KBM-7 (cell line): ENCODE data around the gene CSNK2A2.

Experiments
- DNase-seq: peaks from one replicate; pipeline ENCODE4 v3.0.0-alpha.2; 2015
- in situ Hi-C: fragments of 300-500 bp; cut with MboI; formaldehyde crosslinking; loops from 2 replicates; pipeline ENCODE4 v1.14.3; 2020; ENCODE audit warnings: low sequenced_read_pairs, low pct_unique_long_range_greater_than_20kb, mixed read lengths

CSNK2A2 gene

DNA sequence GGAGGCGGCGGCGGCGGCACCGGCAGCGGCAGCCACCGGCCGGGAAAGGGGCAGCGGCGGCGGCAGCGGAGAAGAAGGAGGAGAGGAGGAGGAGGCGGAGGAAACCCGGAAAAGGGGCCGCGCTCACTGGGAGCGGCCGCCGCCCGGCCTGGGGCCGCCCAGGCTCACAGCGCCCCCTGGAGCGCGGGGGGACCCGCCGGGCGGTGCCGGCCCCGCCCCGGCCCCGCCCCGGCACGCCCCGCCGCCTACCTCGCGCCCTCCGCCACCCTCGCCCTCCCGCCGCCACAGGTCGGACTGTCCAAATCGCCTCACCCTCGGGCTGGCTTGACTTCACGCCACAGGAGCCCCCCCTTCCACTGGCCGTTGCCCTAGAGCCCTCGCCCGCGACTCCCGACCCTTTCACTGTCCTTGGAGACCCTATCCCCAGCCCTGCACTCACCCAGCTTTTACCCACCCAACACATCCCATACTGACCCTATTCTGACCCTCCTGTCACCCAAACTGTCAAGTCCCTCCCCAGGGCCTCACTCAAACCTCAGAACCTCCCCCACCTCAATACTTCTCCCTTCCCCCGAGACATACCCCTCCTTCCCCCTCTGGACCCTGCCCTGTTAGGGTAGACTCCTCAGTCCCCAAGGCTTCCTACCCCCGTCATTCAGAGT is at the start of gene CSNK2A2:
Gene CSNK2A2, minus strand, starts transcription at position 85 of the 662 bp plus-strand sequence. CDS start 370 bp downstream, outside the sequence.
- peak; percentile 73 for DNase-seq
- in situ Hi-C loops: no loop called here

- in situ Hi-C loops: no loop called here
- DNase-seq: no peak
Measured at GRCh38 chr16:58243528-58244004, 45.7 kb upstream of the CSNK2A2 start.

GRCh38 chr16:58236831-58237230 is 38.9 kb upstream of the CSNK2A2 start:
- in situ Hi-C loops: no loop called here
- DNase-seq: no peak

- peak; percentile 58 for DNase-seq
- in situ Hi-C loops: no loop called here
Measured at GRCh38 chr16:58236231-58236690, 38.4 kb upstream of the CSNK2A2 start.

- DNase-seq: no peak
Measured at GRCh38 chr16:58235663-58236062, 37.8 kb upstream of the CSNK2A2 start.

GRCh38 chr16:58234831-58235595 is 37.1 kb upstream of the CSNK2A2 start:
- DNase-seq: no peak
- in situ Hi-C loops: no loop called here

More at GRCh38 chr16:58235663-58236062, 37.8 kb upstream of the CSNK2A2 start:
- in situ Hi-C loops: no loop called here

DNA sequence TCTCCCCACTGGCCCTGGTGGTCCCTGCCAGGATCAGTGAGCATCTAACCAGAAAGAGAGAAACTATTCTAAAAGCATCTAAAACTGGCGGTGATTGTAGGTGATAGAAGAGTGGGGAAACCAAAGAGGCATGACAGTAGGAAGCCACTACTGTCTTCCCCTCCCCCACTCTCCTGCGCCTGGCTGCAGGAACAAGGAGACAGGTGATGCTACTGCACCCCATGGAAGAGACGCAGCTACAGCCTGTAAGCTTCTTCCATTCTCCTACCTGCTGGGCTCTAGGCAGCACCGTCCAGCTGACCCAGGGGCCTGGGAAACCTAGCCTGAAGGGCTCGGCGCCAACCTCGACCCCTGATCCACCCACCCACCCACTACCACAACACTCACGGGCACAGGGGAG is 32.4 kb upstream of the CSNK2A2 start:
- no peak for DNase-seq
- in situ Hi-C loops: no loop called here

- no peak for DNase-seq
- in situ Hi-C loops: no loop called here
Measured at GRCh38 chr16:58226790-58227189, 28.9 kb upstream of the CSNK2A2 start.

DNA sequence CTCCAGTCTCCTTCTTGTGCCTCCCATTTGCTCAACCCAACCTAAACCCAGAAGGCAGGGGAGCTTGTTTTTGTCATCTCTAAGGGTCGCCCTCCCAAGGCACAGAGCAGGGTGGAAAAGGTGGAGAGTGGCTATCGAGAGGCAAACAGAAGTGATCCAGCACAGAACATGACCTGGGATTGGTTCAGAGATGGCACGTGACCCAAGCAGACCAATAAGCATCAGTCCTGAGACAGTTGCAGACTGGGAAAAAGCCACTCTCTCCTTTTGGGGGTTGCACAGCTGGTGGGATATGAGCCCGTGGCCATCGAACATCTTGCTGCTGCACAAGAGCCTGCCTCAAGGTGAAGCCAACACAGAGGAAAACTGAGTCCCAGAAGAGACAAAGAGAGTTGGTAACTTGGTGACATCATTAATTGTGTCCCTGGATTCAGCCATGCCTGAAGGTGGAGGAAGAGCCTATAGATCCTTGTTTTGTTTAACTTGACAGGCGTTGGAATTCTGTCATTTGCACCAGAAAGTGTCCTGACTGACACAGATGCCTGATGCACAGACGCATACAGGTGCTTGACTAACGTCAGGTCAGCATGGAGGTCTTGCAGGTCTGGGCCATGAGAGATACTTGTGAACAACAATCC is 28.2 kb upstream of the CSNK2A2 start:
- in situ Hi-C loops: no loop called here
- no peak for DNase-seq

DNA sequence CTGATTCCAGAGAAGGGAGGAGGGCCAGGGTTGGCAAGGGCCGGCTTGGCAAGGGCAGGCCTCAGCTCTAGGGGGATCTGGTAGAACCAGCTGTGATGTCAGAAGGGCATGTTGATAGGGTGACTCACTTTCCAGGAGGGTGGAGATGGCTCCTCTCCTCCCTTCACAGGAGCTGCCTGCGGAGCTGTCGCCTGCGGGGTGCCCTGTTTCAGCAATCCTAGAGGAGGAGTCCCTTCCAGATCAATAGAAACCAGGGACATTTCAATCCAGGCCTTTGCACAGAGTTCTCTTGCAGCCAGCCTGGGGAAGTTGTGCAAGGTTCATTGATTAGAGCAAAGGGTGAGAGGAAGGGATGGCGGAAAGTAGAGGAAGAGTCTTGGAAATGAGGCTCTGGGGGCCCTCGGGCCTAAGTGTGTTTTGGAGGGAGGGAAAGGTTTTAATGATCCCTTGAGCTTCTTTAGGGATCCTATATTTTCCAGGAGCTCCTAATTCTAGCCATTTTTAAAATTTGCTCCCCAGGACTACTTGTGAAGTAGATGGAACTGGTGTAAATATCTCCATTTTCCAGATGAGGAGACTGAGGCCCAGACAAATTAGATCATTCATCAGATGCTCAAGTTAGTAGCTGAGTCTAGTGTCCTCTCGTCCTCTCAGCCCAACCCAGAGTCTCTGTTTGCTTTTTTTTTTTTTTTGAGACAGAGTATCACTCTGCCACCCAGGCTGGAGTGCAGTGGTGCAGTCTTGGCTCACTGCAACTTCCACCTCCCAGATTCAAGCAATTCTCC is 24.8 kb upstream of the CSNK2A2 start:
- in situ Hi-C loops: no loop called here
- no peak for DNase-seq

GRCh38 chr16:58219432-58219831 is 21.5 kb upstream of the CSNK2A2 start:
- in situ Hi-C loops: no loop called here

DNA sequence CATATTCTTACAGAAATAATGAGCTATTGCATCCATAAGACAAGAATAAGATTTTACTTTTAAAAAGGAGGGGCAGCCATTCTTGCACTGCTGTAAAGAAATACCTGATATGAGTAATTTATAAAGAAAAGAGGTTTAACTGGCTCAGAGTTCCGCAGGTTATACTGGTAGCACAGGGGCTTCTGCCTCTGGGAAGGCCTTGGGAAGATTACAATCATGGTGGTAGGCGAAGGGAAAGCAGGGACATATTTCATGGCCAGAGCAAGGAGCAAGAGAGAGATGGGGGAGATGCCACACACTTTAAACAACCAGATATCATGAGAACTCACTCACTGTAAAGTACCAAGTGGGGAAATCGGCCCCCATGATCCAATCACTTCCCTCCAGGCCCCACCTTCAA is 20.9 kb upstream of the CSNK2A2 start:
- in situ Hi-C loops: no loop called here
- no peak for DNase-seq

More at GRCh38 chr16:58219432-58219831, 21.5 kb upstream of the CSNK2A2 start:
- no peak for DNase-seq

GRCh38 chr16:58217311-58217925 is 19.5 kb upstream of the CSNK2A2 start:
- DNase-seq: no peak
- in situ Hi-C loops: no loop called here

GRCh38 chr16:58212824-58213655 is 15.1 kb upstream of the CSNK2A2 start:
- in situ Hi-C loops: no loop called here
- no peak for DNase-seq

DNA sequence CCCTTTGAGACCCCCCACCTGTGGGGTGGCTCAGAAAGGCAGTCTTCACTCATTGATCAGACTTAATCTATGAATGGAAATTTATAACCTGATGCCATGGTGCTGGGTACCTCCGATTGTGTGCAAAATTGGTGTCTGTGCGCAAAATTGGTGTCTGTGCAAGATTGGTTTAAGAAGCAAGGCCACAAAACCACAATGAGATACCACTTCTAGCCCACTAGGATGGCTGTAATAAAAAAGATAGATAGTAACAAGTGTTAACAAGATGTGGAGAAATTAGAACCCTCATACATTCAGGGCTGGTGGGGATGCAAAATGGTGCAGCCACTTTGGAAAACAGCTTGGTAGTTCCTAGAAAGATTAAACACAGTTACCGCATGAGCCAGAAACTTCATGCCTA is 13.9 kb upstream of the CSNK2A2 start:
- in situ Hi-C loops: no loop called here
- DNase-seq: no peak

DNA sequence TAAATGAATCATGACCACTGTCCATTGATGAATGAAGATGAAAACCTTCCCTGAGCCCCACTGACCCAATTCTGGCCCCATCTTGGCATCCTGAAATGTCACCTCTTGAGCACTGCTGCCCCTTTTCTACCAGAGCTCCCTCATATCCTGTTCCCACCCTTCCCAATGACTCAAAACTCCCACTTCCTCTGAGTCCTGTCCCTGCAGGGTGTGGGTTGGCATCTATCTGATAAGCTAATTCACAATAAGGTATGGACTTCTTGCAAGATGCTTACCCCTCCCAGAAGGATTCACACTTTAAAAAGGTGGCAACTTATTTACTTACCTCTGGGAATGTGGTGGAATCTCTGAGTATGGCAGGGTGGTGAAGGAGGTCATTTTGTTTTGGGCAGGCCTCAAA is 13.3 kb upstream of the CSNK2A2 start:
- in situ Hi-C loops: no loop called here

GRCh38 chr16:58205276-58206036 is 7.5 kb upstream of the CSNK2A2 start:
- DNase-seq: no peak
- in situ Hi-C loops: no loop called here

More for the DNA sequence above, 13.3 kb upstream of the CSNK2A2 start:
- no peak for DNase-seq
